Transverse colon (tissue), 4 donors: Measurements from ENCODE around the gene SRP14. TPM values are rescaled to one million over a fixed set of nuclear protein-coding genes. Genes with fewer than 3 reads are reported as not detected.

Experiments used
- DNase-seq: peaks from one replicate; pipeline ENCODE4 v3.0.0-alpha.2; 2019
- H3K27ac ChIP-seq, 4 donors: fragments of 200-600 bp; sonication (generic); 2 replicates each; pipeline ENCODE4 v1.5.1; 2016 to 2018; ENCODE audit warnings: inconsistent platforms in 4 of 4
- H3K27me3 ChIP-seq: fragments of 200-600 bp; sonication (generic); 2 replicates; pipeline ENCODE4 v1.5.1; 2017; ENCODE audit warnings: inconsistent platforms
- H3K36me3 ChIP-seq, 4 donors: fragments of 200-600 bp; sonication (generic); 2 replicates each; pipeline ENCODE4 v1.5.1; 2017 to 2019; ENCODE audit warnings: inconsistent platforms in 4 of 4
- H3K4me1 ChIP-seq, 4 donors: fragments of 200-600 bp; sonication (generic); 2 replicates each; pipeline ENCODE4 v1.5.1; 2017 to 2020; ENCODE audit warnings: inconsistent platforms in 4 of 4
- H3K4me3 ChIP-seq, 4 donors: fragments of 200-600 bp; sonication (generic); 1 replicate in 1 of 4; 2 replicates in 3 of 4; pipeline versions ENCODE4 v1.5.1 to v1.6.1; 2017 to 2019; ENCODE audit warnings: inconsistent platforms in 4 of 4
- H3K9me3 ChIP-seq, 2 donors: fragments of 200-600 bp; sonication (generic); 2 replicates each; pipeline ENCODE4 v1.5.1; 2017 to 2019; ENCODE audit warnings: inconsistent platforms in 2 of 2
- EP300 ChIP-seq: sonication (generic); formaldehyde crosslinking; IDR thresholded peaks from one replicate; pipeline ENCODE4 v1.6.1; 2017; ENCODE audit warnings: antibody characterized with exemption, low read depth
- POLR2A ChIP-seq: fragments of 450-650 bp; IDR thresholded peaks from one replicate; pipeline ENCODE4 v1.6.1; 2016; ENCODE audit warnings: antibody characterized with exemption, mild to moderate bottlenecking, moderate library complexity
- POLR2AphosphoS5 ChIP-seq, 3 donors: sonication (generic); formaldehyde crosslinking; IDR thresholded peaks; one replicate each; pipeline ENCODE4 v1.6.1; 2016; ENCODE audit warnings: antibody characterized with exemption in 3 of 3
- WGBS, 2 donors: methylation state at CpG; one replicate each; pipeline ENCODE4 v1.1.5; 2018; ENCODE audit warnings: low coverage in 1 of 2; 5-methylcytosine and 5-hydroxymethylcytosine counted together
- in situ Hi-C, 4 donors: fragments of 200-750 bp; cut with MboI; loops; one replicate each; pipeline versions ENCODE4 v1.15.0 to v1.15.1; 2017; ENCODE audit warnings: low sequenced_read_pairs in 3 of 4, low pct_ligation_motif_present in 1 of 4, low pct_unique_long_range_greater_than_20kb in 1 of 4
- intact Hi-C: fragments of 100-400 bp; cut with DNase I; formaldehyde crosslinking; loops from one replicate; pipeline ENCODE4 v1.15.1; 2023; ENCODE audit warnings: low total_unique reads
- total RNA-seq, 4 donors: library from RNA; depleted of rRNA; stranded (reverse); fragments of >200 nt; gene quantifications; one replicate each; pipeline ENCODE4 v1.1.0, GENCODE V29; 2016
- TF ChIP-seq, protein P1 (sequence below), 5 experiments: fragments of 200-600 bp in 3 of 5; fragments of 450-650 bp in 2 of 5; sonication (generic) in 3 of 5; IDR thresholded peaks; 1 replicate in 2 of 5; 2 replicates in 3 of 5; pipeline ENCODE4 v1.5.1; 2016 to 2017; ENCODE audit warnings: antibody characterized with exemption in 5 of 5, inconsistent platforms in 3 of 5, mild to moderate bottlenecking in 2 of 5, moderate library complexity in 1 of 5

The SRP14 gene
- total RNA-seq, 4 donors from 2014 or later, result 216 to 511 (median 283) TPM

DNA sequence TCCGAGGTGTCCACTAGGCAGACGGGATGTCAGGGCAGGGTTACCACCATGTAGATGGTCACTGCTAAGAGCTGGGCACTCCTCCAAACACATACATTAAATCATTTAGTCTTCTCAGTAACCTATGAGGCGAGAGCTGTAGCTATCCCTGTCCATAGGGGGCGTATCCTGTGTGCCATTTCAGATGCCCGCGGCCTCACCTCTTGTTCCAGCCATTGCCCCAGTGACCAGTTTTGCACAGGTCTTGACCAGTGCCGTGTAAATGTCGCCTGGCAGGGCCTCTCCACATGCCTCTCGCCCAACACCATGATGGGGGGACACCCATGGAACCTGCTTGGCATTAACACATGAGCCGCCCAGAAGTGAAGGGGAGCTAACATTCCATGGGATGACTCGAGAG lies 20.8 kb upstream of the SRP14 start:
- Histone ChIP-seq H3K4me1 (peaks cover 13 to 20% (median 13%) of the 10 kb centered on the region in 4 donors), H3K27me3 (no peaks in the 10 kb centered on the region), H3K36me3 (no peaks in the 10 kb centered on the region), H3K9me3 (no peaks in the 10 kb centered on the region), H3K4me3 (no peak overlapping the region), H3K27ac (no peak overlapping the region)
- 90 to 100% methylated on average over 2 to 11 of the region's 11 CpGs for WGBS, 2 donors
- no peak for DNase-seq
- in situ Hi-C loops (loop anchor here in 1 of 4 donors (10.0 kb wide), 1 partner anchor 45 kb away; the partner anchor contains the start of gene BMF), intact Hi-C loops (loop anchor here (2.0 kb wide), 1 partner anchor 67 kb away; no protein-coding TSS in a partner anchor)
- no peak for TF ChIP-seq EP300
- no peak for TF ChIP-seq POLR2A

DNA sequence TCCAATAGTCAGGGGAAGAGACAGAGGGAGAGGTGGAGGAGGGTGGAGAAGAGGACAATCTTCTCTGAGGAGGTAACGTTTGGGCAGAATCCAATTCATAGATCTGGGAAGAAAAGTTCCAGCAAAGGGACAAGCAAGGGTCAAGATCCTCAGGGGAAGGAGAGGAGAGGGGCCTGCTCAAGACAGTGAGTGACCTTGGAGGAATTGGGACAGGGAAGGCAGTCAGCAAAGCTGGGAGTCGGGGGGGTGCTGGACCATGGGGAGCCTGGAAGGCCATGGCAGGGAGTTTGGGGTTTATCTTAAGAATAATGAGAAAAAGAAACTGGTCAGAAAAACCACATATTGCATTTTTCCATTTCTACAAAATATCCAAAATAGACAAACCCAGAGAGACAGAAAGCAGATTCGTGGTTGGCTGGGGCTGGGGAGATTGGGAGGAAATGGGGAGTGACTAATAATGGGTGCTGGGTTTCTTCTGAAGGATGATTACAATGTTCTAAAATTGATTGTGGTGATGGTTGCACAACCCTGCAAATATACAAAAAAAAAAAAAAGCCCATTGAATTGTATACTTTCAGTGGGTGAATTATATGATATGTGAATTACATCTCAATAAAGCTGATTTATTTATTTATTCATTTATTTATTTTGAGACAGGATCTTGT lies 19.6 kb upstream of the SRP14 start:
- intact Hi-C loops, result loop anchor here (2.0 kb wide), 1 partner anchor 68 kb away; no protein-coding TSS in a partner anchor
- H3K27me3 ChIP-seq, result no peaks in the 10 kb centered on the region
- no peaks in the 10 kb centered on the region for H3K9me3 ChIP-seq
- no peaks in the 10 kb centered on the region for H3K36me3 ChIP-seq
- in situ Hi-C loops, result loop anchor here in 1 of 4 donors (10.0 kb wide), 1 partner anchor 46 kb away; the partner anchor contains the start of gene BMF
- TF ChIP-seq POLR2A, result no peak
- H3K27ac ChIP-seq, result no peak overlapping the region
- WGBS, 2 donors, result 74 to 77% methylated on average over 3 of the region's 3 CpGs
- H3K4me3 ChIP-seq, result no peak overlapping the region
- no peak for DNase-seq
- H3K4me1 ChIP-seq, result peaks cover 12 to 28% (median 22%) of the 10 kb centered on the region in 4 donors

DNA sequence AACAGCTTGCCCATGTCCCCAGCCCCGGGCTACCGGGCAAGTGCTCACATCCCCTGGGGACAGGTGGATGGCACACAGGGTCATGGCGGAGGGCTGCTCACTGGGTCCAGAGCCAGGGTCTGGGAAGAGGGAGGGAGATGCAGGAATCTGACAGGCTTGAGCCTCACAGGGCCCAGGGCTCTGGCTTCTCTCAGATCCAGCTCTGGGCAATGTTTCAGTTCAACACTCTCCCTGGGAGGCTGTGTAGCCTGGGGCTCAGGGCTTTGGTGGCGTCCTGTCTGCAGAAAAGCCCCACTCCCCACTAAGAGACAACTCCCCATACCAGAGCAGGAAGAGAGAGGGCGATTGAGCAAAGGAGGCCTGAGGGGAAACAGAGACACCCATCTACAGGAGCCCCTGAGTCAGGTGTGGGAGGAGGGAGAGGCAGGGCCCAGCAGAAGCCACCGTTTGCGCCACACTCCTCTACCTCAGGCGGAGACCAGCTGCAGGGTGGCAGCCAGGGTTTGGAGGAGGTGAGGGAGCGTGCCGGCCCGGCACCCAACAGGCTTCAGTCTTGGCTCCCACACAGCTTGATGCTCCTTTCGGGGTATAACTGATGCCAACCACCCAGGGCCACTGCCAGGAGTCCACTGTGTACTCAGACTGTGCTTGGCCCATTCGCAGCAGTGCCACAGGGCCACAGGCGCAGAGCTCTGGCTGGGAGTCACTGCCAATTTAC lies 16.8 kb upstream of the SRP14 start:
- in situ Hi-C loops, result loop anchor here in 1 of 4 donors (10.0 kb wide), 1 partner anchor 49 kb away; the partner anchor contains the start of gene BMF
- no peak for DNase-seq
- Histone ChIP-seq H3K9me3 (no peaks in the 10 kb centered on the region), H3K36me3 (no peaks in the 10 kb centered on the region), H3K4me1 (peaks cover 15 to 49% (median 46%) of the 10 kb centered on the region in 4 donors), H3K27ac (peak overlapping the region; percentile 74 to 81 (median 80)), H3K4me3 (no peak overlapping the region), H3K27me3 (no peaks in the 10 kb centered on the region)
- no peak for TF ChIP-seq EP300
- TF ChIP-seq POLR2A, result no peak
- peak in 1 of 3 donors; percentile 46 for TF ChIP-seq POLR2AphosphoS5 (IDR thresholded peaks at IDR 0.05)
- TF ChIP-seq, protein P1, sequence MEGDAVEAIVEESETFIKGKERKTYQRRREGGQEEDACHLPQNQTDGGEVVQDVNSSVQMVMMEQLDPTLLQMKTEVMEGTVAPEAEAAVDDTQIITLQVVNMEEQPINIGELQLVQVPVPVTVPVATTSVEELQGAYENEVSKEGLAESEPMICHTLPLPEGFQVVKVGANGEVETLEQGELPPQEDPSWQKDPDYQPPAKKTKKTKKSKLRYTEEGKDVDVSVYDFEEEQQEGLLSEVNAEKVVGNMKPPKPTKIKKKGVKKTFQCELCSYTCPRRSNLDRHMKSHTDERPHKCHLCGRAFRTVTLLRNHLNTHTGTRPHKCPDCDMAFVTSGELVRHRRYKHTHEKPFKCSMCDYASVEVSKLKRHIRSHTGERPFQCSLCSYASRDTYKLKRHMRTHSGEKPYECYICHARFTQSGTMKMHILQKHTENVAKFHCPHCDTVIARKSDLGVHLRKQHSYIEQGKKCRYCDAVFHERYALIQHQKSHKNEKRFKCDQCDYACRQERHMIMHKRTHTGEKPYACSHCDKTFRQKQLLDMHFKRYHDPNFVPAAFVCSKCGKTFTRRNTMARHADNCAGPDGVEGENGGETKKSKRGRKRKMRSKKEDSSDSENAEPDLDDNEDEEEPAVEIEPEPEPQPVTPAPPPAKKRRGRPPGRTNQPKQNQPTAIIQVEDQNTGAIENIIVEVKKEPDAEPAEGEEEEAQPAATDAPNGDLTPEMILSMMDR (IDR thresholded peaks at IDR 0.05), result no peak
- intact Hi-C loops, result no loop called here
- 74% methylated on average over 12 of the region's 14 CpGs; no CpG with 5 or more reads in 1 of the 2 donors for WGBS, 2 donors

DNA sequence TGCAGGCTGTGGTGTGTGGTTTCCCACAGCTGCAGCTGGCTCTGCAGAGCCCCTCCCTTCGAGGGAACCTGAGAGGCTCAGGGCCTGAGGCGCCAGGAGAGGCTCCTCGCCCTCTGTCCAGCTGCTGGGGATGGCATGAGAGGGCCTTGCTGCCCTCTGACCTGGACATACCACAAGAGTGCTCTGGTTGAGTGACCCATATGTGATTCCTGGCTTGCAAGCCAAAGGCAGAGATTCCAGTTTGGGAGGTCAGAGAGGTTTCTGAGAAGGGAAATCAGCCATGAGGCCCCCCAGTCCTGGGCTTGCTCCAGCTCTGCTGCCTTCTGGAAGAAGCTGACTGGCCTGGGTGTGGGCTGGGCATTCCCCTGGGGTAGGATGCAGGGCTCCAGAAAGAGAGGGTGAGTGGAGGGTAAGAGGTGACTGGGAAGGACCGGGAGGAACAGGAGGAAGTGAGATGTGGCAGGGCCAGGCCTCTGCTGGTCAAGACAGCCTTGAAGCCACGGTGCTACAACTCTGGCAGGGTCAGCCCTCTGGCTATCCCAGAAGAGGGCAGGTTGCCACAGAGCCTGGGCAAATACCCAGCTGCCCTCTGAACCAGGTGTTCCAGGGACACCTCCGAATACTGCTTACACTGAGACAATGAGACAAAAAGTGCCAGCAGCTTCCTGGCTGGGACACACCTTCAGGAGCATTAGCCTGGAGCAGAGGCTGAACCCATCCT lies 16.0 kb upstream of the SRP14 start:
- Histone ChIP-seq H3K27me3 (no peaks in the 10 kb centered on the region), H3K27ac (peak overlapping the region; percentile 74 to 81 (median 80)), H3K4me3 (no peak overlapping the region), H3K4me1 (peaks cover 15 to 49% (median 47%) of the 10 kb centered on the region in 4 donors), H3K36me3 (no peaks in the 10 kb centered on the region), H3K9me3 (no peaks in the 10 kb centered on the region)
- TF ChIP-seq, protein P1 (IDR thresholded peaks at IDR 0.05), result no peak
- TF ChIP-seq POLR2AphosphoS5 (IDR thresholded peaks at IDR 0.05), result peak in 1 of 3 donors; percentile 4
- 20 to 28% methylated on average over 1 to 5 of the region's 6 CpGs for WGBS, 2 donors
- DNase-seq, result peak; percentile 72
- intact Hi-C loops (no loop called here), in situ Hi-C loops (loop anchor here in 1 of 4 donors (10.0 kb wide), 1 partner anchor 50 kb away; the partner anchor contains the start of gene BMF)
